Measurements from ENCODE around the gene EXOC7. TPM values are rescaled to one million over a fixed set of nuclear protein-coding genes. Genes with fewer than 3 reads are reported as not detected.

EXOC7 gene
- total RNA-seq, 1 experiment from 2014 or later: 117 TPM

GRCh38 chr17:76049239-76049638 is 54.3 kb downstream of the EXOC7 start:
- TF ChIP-seq CTCF (conservative IDR thresholded peaks at IDR 0.05; ENCODE audit: low read depth, low read length): no peak
- TF ChIP-seq EZH2 (IDR thresholded peaks at IDR 0.05; ENCODE audit: borderline replicate concordance, low read depth, low read length, poor library complexity, severe bottlenecking): no peak
- intact Hi-C loops (cut with micrococcal nuclease; ENCODE audit: unreplicated experiment): no loop called here
- BruUV-seq (replicated peaks): no TSS peak
- POLR2A ChIA-PET (ENCODE audit: low non-redundant PET): no interaction called here
- CTCF ChIA-PET: interaction anchor here (0.5 kb wide), 1 partner anchor 51 kb away, joined by 6 read pairs; no protein-coding TSS in a partner anchor
- DNase-seq (ENCODE audit: low spot score): no peak
- H3K4me3 ChIP-seq (ENCODE audit: low read depth, low read length, poor library complexity, severe bottlenecking): no peak overlapping the region
- no peaks in the 10 kb centered on the region for H3K9me3 ChIP-seq (ENCODE audit: low read depth, low read length, poor library complexity, severe bottlenecking)
- H3K27ac ChIP-seq (ENCODE audit: low read depth, low read length, poor library complexity, severe bottlenecking): no peak overlapping the region
- H3K27me3 ChIP-seq (replicated peaks; ENCODE audit: insufficient read depth, low read depth, low read length, poor library complexity): no peaks in the 10 kb centered on the region
- peaks cover 69% of the 10 kb centered on the region for H3K36me3 ChIP-seq (ENCODE audit: insufficient read depth, low read length, poor library complexity, severe bottlenecking)
- peaks cover 10% of the 10 kb centered on the region for H3K4me1 ChIP-seq (ENCODE audit: insufficient read depth, low read length, poor library complexity, severe bottlenecking)

DNA sequence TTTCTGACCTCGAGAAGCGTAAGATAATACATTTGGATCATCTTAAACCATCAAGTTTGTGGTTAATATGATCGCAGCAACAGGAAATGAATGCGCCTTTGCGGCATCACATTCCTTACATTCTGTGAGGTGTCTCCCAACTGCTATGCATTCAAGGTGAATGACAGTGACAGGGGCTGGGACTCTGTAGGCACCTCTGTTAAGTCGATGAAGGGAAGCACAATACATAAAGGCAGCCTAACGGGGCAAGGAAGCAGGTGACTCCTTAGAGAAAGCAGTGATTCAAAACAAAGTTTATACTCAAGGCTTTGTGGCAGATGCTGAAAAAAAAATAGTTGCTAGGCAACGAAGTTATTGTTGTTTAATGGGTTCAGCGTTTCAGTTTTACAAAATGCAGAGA is 54.9 kb downstream of the EXOC7 start:
- no peaks in the 10 kb centered on the region for H3K27me3 ChIP-seq (replicated peaks; ENCODE audit: insufficient read depth, low read depth, low read length, poor library complexity)
- H3K4me3 ChIP-seq (ENCODE audit: low read depth, low read length, poor library complexity, severe bottlenecking): no peak overlapping the region
- intact Hi-C loops (cut with micrococcal nuclease; ENCODE audit: unreplicated experiment): no loop called here
- CTCF ChIA-PET: interaction anchor here (0.5 kb wide), 1 partner anchor 50 kb away, joined by 6 read pairs; no protein-coding TSS in a partner anchor
- POLR2A ChIA-PET (ENCODE audit: low non-redundant PET): no interaction called here
- H3K36me3 ChIP-seq (ENCODE audit: insufficient read depth, low read length, poor library complexity, severe bottlenecking): peaks cover 69% of the 10 kb centered on the region
- no peak for TF ChIP-seq CTCF (conservative IDR thresholded peaks at IDR 0.05; ENCODE audit: low read depth, low read length)
- no peak for TF ChIP-seq EZH2 (IDR thresholded peaks at IDR 0.05; ENCODE audit: borderline replicate concordance, low read depth, low read length, poor library complexity, severe bottlenecking)
- BruUV-seq (replicated peaks): no TSS peak
- peaks cover 6% of the 10 kb centered on the region for H3K4me1 ChIP-seq (ENCODE audit: insufficient read depth, low read length, poor library complexity, severe bottlenecking)
- DNase-seq (ENCODE audit: low spot score): peak; percentile 31
- H3K9me3 ChIP-seq (ENCODE audit: low read depth, low read length, poor library complexity, severe bottlenecking): no peaks in the 10 kb centered on the region
- H3K27ac ChIP-seq (ENCODE audit: low read depth, low read length, poor library complexity, severe bottlenecking): no peak overlapping the region

DNA sequence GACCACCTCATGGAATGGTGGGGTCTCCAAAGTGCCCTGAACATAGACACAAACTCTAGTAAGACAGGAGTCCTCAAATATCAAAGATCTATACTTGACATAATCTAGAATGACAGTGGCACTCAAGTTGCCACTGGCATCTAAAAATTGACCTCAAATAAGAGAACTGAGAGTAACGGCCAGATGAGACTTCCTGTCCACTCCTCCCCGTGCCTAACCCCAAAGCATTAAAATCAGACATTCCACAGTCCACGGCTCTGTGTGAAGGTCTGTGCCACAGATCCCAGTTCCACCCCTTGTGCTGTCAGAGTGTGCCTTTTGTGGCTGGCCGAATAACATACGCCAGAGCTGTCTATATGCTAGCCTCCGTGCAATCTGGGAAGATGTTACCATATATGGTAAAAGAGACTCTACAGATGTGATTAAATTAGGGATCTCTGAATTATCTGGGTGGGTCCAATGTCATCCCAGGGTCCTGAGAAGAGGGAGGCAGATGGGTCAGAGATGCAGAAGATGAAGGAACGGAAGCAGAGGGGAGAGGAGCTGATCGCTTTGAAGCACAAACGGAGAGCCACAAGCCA is 55.5 kb downstream of the EXOC7 start:
- ChIA-PET POLR2A (ENCODE audit: low non-redundant PET) (no interaction called here), CTCF (interaction anchor here (0.7 kb wide), 1 partner anchor 63 kb away, joined by 3 read pairs; no protein-coding TSS in a partner anchor)
- no TSS peak for BruUV-seq (replicated peaks)
- H3K36me3 ChIP-seq (ENCODE audit: insufficient read depth, low read length, poor library complexity, severe bottlenecking): peaks cover 75% of the 10 kb centered on the region
- H3K4me3 ChIP-seq (ENCODE audit: low read depth, low read length, poor library complexity, severe bottlenecking): no peak overlapping the region
- H3K27ac ChIP-seq (ENCODE audit: low read depth, low read length, poor library complexity, severe bottlenecking): no peak overlapping the region
- no peaks in the 10 kb centered on the region for H3K9me3 ChIP-seq (ENCODE audit: low read depth, low read length, poor library complexity, severe bottlenecking)
- peaks cover under 1% of the 10 kb centered on the region for H3K4me1 ChIP-seq (ENCODE audit: insufficient read depth, low read length, poor library complexity, severe bottlenecking)
- intact Hi-C loops (cut with micrococcal nuclease; ENCODE audit: unreplicated experiment): no loop called here
- no peaks in the 10 kb centered on the region for H3K27me3 ChIP-seq (replicated peaks; ENCODE audit: insufficient read depth, low read depth, low read length, poor library complexity)
- TF ChIP-seq CTCF (conservative IDR thresholded peaks at IDR 0.05; ENCODE audit: low read depth, low read length) (no peak), EZH2 (IDR thresholded peaks at IDR 0.05; ENCODE audit: borderline replicate concordance, low read depth, low read length, poor library complexity, severe bottlenecking) (no peak)
- DNase-seq (ENCODE audit: low spot score): no peak

Data from A673 (cell line).